ENCODE results near the gene SOX9.

GRCh38 chr17:72097144-72097543 is 23.7 kb upstream of the SOX9 start:
- TF ChIP-seq, protein P1, sequence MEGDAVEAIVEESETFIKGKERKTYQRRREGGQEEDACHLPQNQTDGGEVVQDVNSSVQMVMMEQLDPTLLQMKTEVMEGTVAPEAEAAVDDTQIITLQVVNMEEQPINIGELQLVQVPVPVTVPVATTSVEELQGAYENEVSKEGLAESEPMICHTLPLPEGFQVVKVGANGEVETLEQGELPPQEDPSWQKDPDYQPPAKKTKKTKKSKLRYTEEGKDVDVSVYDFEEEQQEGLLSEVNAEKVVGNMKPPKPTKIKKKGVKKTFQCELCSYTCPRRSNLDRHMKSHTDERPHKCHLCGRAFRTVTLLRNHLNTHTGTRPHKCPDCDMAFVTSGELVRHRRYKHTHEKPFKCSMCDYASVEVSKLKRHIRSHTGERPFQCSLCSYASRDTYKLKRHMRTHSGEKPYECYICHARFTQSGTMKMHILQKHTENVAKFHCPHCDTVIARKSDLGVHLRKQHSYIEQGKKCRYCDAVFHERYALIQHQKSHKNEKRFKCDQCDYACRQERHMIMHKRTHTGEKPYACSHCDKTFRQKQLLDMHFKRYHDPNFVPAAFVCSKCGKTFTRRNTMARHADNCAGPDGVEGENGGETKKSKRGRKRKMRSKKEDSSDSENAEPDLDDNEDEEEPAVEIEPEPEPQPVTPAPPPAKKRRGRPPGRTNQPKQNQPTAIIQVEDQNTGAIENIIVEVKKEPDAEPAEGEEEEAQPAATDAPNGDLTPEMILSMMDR (IDR thresholded peaks at IDR 0.05 in 2 of 3, conservative IDR thresholded peaks at IDR 0.05 in 1 of 3; ENCODE audit: insufficient read depth in 2 of 3, low read depth in 1 of 3, low read length in 3 of 3) = no peak
- TF ChIP-seq CBX5 (IDR thresholded peaks at IDR 0.05; ENCODE audit: borderline replicate concordance, low read depth) (no peak), ZNF232 (CRISPR knock-in tag; IDR thresholded peaks at IDR 0.05) (no peak), FOXK1 (CRISPR knock-in tag; IDR thresholded peaks at IDR 0.05; ENCODE audit: borderline replicate concordance) (no peak), EP300 (IDR thresholded peaks at IDR 0.05; ENCODE audit: low read length) (no peak), MYC (IDR thresholded peaks at IDR 0.05; ENCODE audit: low read depth, low read length) (no peak), MYC (CRISPR knock-in tag; IDR thresholded peaks at IDR 0.05; ENCODE audit: borderline replicate concordance, low read depth) (no peak), TEAD4 (IDR thresholded peaks at IDR 0.05; ENCODE audit: low read length) (no peak), TEAD4 (CRISPR knock-in tag; IDR thresholded peaks at IDR 0.05; ENCODE audit: borderline replicate concordance) (no peak), ZKSCAN3 (CRISPR knock-in tag; IDR thresholded peaks at IDR 0.05) (no peak), CREM (IDR thresholded peaks at IDR 0.05; ENCODE audit: low read depth) (no peak), CSDE1 (IDR thresholded peaks at IDR 0.05) (no peak)
- TF ChIP-seq, protein P2, sequence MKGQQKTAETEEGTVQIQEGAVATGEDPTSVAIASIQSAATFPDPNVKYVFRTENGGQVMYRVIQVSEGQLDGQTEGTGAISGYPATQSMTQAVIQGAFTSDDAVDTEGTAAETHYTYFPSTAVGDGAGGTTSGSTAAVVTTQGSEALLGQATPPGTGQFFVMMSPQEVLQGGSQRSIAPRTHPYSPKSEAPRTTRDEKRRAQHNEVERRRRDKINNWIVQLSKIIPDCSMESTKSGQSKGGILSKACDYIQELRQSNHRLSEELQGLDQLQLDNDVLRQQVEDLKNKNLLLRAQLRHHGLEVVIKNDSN (CRISPR knock-in tag; IDR thresholded peaks at IDR 0.05) = no peak
- TF ChIP-seq, protein P3, sequence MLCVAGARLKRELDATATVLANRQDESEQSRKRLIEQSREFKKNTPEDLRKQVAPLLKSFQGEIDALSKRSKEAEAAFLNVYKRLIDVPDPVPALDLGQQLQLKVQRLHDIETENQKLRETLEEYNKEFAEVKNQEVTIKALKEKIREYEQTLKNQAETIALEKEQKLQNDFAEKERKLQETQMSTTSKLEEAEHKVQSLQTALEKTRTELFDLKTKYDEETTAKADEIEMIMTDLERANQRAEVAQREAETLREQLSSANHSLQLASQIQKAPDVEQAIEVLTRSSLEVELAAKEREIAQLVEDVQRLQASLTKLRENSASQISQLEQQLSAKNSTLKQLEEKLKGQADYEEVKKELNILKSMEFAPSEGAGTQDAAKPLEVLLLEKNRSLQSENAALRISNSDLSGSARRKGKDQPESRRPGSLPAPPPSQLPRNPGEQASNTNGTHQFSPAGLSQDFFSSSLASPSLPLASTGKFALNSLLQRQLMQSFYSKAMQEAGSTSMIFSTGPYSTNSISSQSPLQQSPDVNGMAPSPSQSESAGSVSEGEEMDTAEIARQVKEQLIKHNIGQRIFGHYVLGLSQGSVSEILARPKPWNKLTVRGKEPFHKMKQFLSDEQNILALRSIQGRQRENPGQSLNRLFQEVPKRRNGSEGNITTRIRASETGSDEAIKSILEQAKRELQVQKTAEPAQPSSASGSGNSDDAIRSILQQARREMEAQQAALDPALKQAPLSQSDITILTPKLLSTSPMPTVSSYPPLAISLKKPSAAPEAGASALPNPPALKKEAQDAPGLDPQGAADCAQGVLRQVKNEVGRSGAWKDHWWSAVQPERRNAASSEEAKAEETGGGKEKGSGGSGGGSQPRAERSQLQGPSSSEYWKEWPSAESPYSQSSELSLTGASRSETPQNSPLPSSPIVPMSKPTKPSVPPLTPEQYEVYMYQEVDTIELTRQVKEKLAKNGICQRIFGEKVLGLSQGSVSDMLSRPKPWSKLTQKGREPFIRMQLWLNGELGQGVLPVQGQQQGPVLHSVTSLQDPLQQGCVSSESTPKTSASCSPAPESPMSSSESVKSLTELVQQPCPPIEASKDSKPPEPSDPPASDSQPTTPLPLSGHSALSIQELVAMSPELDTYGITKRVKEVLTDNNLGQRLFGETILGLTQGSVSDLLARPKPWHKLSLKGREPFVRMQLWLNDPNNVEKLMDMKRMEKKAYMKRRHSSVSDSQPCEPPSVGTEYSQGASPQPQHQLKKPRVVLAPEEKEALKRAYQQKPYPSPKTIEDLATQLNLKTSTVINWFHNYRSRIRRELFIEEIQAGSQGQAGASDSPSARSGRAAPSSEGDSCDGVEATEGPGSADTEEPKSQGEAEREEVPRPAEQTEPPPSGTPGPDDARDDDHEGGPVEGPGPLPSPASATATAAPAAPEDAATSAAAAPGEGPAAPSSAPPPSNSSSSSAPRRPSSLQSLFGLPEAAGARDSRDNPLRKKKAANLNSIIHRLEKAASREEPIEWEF (CRISPR knock-in tag; IDR thresholded peaks at IDR 0.05) = no peak

Measured in K562 (cell line).